Fibroblast of villous mesenchyme (primary cell): ENCODE measurements around the gene RETREG1. TPM values are rescaled to one million over a fixed set of nuclear protein-coding genes. Genes with fewer than 3 reads are reported as not detected.

ENCODE experiments used
- DNase-seq: peaks from one replicate; pipeline ENCODE4 v3.0.0-alpha.2; 2010; ENCODE audit warnings: low read depth
- H3K4me3 ChIP-seq: 2 replicates; pipeline ENCODE4 v1.5.1; 2011; ENCODE audit warnings: low read depth, mild to moderate bottlenecking, low read length
- total RNA-seq: library from RNA; depleted of rRNA; stranded (reverse); fragments of >200 nt; gene quantifications from 2 replicates; pipeline ENCODE4 v1.2.3, GENCODE V29; 2012
- TF ChIP-seq, protein P1 (sequence below): IDR thresholded peaks from 2 replicates; pipeline ENCODE4 v1.5.1; 2012; ENCODE audit warnings: low read depth, mild to moderate bottlenecking, low read length; ENCODE audit not compliant: insufficient read depth

The RETREG1 gene
- total RNA-seq, 1 donor = 1.7 TPM

DNA sequence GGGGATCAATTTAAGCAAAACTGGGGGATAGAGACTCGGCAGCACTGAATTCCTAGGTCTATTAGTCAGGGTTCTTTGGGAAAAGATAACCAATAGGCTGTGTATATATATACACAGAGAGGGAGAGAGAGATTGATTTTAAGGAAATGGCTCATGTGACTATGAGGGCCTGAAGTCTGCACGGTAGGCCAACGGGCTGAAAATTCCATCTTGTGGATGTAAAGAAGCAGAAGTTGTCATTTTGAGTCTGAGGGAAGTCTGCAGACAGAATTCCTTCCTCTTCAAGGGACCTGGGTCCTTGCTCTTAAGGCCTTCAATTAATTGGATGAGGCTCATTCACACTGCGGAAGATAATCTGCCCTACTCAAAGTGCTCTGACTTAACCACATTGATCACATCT is 91.1 kb downstream of the RETREG1 start:
- H3K4me3 ChIP-seq = no peak overlapping the region
- TF ChIP-seq, protein P1, sequence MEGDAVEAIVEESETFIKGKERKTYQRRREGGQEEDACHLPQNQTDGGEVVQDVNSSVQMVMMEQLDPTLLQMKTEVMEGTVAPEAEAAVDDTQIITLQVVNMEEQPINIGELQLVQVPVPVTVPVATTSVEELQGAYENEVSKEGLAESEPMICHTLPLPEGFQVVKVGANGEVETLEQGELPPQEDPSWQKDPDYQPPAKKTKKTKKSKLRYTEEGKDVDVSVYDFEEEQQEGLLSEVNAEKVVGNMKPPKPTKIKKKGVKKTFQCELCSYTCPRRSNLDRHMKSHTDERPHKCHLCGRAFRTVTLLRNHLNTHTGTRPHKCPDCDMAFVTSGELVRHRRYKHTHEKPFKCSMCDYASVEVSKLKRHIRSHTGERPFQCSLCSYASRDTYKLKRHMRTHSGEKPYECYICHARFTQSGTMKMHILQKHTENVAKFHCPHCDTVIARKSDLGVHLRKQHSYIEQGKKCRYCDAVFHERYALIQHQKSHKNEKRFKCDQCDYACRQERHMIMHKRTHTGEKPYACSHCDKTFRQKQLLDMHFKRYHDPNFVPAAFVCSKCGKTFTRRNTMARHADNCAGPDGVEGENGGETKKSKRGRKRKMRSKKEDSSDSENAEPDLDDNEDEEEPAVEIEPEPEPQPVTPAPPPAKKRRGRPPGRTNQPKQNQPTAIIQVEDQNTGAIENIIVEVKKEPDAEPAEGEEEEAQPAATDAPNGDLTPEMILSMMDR = no peak
- no peak for DNase-seq

DNA sequence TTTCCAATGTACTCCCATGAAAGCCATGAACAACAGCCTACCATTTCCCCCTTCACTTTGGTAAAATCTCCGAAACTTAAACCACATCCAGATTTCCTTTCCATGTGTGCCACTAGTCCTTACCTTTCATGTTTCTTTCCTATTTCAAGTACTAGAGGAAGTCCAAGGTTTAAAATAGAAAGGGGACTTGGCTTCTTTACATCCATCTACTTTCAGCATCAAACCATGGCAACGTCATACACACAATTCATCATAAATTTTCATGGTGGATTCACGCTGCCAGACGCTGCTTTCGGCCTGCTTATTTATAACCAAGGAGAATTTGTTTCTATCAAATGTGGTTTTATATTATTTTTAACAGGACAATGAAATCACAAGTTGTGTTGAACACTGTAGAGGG is 92.5 kb downstream of the RETREG1 start:
- TF ChIP-seq, protein P1 = no peak
- DNase-seq = no peak
- no peak overlapping the region for H3K4me3 ChIP-seq

DNA sequence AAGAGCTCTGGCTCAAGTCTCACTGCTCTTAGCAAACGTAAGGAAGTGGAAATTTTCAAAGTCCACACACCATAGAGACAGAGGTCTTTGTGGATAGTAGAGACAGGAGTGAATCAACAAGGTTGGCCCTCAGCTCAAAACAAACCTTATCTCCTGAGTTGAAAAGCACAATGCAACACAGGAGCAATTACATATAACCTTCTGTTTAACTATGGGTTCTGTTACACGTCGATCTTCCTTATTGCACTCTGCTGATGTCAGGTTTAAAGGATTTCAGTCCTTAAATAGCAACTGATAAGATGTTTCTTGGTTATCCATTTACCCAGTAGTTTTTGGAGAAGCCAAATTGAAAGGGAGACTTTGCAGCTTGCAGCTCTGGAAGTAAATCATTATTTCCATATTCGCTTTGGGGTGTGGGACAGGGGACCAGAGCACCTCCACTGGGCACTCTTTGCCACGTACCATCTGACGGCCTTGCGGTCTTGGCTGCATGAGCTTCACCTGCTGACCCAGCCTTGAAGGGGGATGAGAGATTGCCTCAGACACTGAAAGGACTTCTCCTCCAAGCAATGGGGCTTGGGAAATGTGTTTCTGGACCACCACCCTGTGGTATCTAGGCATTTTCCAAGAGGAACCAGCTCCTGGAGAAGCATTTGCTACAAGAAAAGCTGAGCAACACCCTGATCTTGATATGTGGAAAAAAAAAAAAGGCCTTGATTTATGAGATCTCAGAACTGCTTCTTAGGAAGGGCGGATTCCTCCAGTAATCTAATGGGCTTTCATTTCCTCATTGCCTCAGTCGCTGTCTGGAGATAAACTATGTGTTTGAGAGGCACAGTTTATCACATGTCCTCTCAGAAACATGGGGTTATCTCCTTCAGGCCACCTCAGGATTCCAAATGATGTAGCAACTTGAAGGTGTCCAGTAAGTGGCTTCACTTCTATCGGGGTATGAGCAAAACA is 95.0 kb downstream of the RETREG1 start:
- TF ChIP-seq, protein P1 = no peak
- no peak overlapping the region for H3K4me3 ChIP-seq
- DNase-seq = no peak

- no peak for DNase-seq
- H3K4me3 ChIP-seq = no peak overlapping the region
- TF ChIP-seq, protein P1 = no peak
These were observed 96.0 kb downstream of the RETREG1 start for GRCh38 chr5:16520841-16521240.

DNA sequence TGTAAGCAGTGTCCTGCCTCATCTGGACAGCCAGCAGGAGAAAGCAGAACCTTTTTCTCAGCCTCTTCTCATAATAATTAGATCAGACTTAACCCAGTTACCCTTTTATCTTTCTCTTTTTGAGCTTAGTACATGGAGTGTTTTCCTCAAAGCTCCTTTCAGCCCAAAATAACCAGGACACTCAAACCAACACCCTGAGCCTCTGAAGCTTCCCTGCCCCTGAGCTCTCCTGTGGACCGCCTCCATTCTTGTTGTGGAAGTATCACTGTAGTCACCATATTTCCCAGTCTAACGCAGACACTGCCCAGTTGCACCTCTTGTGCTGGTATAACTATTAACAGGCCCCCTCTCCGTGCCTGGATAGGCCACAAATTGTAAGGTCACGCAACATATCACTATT is 97.4 kb downstream of the RETREG1 start:
- TF ChIP-seq, protein P1 = no peak
- H3K4me3 ChIP-seq = no peak overlapping the region
- no peak for DNase-seq

GRCh38 chr5:16518606-16519005 is 98.2 kb downstream of the RETREG1 start:
- TF ChIP-seq, protein P1 = no peak
- DNase-seq = no peak
- H3K4me3 ChIP-seq = no peak overlapping the region

DNA sequence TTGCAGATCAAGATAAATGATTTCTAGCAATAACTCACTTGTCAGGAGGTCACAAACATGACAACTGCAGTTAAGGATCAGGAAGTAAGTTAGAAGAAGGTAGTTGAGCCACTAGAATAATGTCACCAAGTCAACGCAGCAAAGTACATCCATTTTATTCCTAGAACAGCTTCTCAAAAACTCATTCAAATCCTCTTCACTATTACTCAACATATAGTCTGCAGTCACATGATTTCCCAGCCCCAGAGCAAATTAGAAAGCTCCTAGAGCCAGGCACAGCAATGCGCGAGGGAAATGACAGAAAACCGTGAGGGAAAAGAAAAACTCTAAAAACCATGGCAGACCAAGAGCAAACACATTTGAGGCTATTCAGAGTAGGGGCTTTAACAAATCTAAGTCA is 101.3 kb downstream of the RETREG1 start:
- H3K4me3 ChIP-seq = no peak overlapping the region
- DNase-seq = no peak
- TF ChIP-seq, protein P1 = no peak
